ENCODE results near the gene TMPRSS7. TPM values are rescaled to one million over a fixed set of nuclear protein-coding genes. Genes with fewer than 3 reads are reported as not detected.

TMPRSS7 gene
- total RNA-seq, 4 donors from 2014 or later = not detected

DNA sequence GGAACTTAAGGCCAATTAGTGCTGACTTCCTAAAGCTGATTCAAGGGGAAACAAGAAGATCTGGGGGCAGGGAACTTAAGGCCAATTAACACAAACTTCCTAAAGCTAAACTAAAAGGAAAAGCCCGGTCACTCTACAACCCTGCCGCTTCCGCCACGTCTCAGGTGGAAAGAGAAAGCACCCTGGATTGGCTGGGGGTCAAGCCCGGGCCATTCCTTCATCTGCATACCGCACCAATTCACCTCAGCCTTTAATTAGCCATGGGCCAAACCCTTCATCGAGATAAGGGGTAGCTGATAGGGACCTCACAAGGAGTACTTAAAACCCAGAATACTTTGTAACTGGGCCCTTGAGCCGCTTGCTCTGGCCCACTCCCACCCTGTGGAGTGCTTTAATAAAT, 14.4 kb downstream of the TMPRSS7 start:
- Histone ChIP-seq H3K27me3 (no peaks in the 10 kb centered on the region), H3K4me1 (peaks cover 0 to 2% (median 0%) of the 10 kb centered on the region in 4 donors), H3K4me3 (no peak overlapping the region), H3K27ac (no peak overlapping the region), H3K9me3 (no peaks in the 10 kb centered on the region), H3K36me3 (no peaks in the 10 kb centered on the region)
- DNase-seq = no peak
- in situ Hi-C loops (cut with MboI; ENCODE audit: low pct_ligation_motif_present in 1 of 4, low pct_unique_long_range_greater_than_20kb in 1 of 4, low sequenced_read_pairs in 3 of 4) (no loop called here), intact Hi-C loops (cut with DNase I; ENCODE audit: low total_unique reads) (no loop called here)
- TF ChIP-seq EP300 (IDR thresholded peaks at IDR 0.05; ENCODE audit: low read depth) (no peak), CTCF (IDR thresholded peaks at IDR 0.05) (no peak), POLR2AphosphoS5 (IDR thresholded peaks at IDR 0.05) (no peak), POLR2A (IDR thresholded peaks at IDR 0.05) (no peak)
- WGBS, 2 donors (ENCODE audit: low coverage in 1 of 2) = 71 to 72% methylated on average over 8 of the region's 8 CpGs

- intact Hi-C loops (cut with DNase I; ENCODE audit: low total_unique reads) (no loop called here), in situ Hi-C loops (cut with MboI; ENCODE audit: low pct_ligation_motif_present in 1 of 4, low pct_unique_long_range_greater_than_20kb in 1 of 4, low sequenced_read_pairs in 3 of 4) (no loop called here)
- TF ChIP-seq CTCF (IDR thresholded peaks at IDR 0.05) = no peak
- Histone ChIP-seq H3K27me3 (no peaks in the 10 kb centered on the region), H3K4me1 (no peaks in the 10 kb centered on the region), H3K36me3 (no peaks in the 10 kb centered on the region), H3K4me3 (no peak overlapping the region), H3K27ac (no peak overlapping the region), H3K9me3 (no peaks in the 10 kb centered on the region)
- WGBS, 2 donors (ENCODE audit: low coverage in 1 of 2) = 36 to 60% methylated on average over 1 of the region's 1 CpG
- DNase-seq = no peak
These were observed 18.7 kb downstream of the TMPRSS7 start for GRCh38 chr3:112053229-112053628.

DNA sequence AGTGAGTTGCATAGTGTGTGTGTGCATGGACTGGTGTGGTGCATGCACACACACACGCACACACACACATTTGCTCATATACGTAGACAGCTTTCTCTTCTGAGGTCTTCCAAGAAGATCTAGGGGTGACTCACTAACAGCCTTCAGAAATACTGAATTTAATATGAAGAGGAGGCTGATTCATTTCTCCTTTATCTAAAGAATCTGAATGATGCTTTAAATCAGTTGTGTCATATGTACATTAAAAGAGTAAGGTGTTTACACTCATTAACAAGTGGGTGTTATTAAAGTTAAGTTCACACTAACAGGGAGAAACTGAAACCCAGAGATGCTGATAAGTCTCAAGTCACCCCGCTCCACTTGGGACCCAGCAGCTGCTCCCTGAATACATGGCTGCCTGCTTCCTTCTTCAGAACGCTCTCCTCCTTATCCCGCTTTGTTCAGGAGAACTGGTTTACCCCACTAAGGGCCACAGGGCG, 22.0 kb downstream of the TMPRSS7 start:
- Histone ChIP-seq H3K9me3 (no peaks in the 10 kb centered on the region), H3K4me1 (no peaks in the 10 kb centered on the region), H3K36me3 (no peaks in the 10 kb centered on the region), H3K4me3 (no peak overlapping the region), H3K27me3 (no peaks in the 10 kb centered on the region), H3K27ac (no peak overlapping the region)
- DNase-seq = no peak
- intact Hi-C loops (cut with DNase I; ENCODE audit: low total_unique reads) = no loop called here
- 71 to 74% methylated on average over 4 to 6 of the region's 6 CpGs for WGBS, 2 donors (ENCODE audit: low coverage in 1 of 2)
- no peak for TF ChIP-seq POLR2A (IDR thresholded peaks at IDR 0.05)
- no peak for TF ChIP-seq EP300 (IDR thresholded peaks at IDR 0.05; ENCODE audit: low read depth)
- TF ChIP-seq CTCF (IDR thresholded peaks at IDR 0.05) = no peak
- no peak for TF ChIP-seq POLR2AphosphoS5 (IDR thresholded peaks at IDR 0.05)
- in situ Hi-C loops (cut with MboI; ENCODE audit: low pct_ligation_motif_present in 1 of 4, low pct_unique_long_range_greater_than_20kb in 1 of 4, low sequenced_read_pairs in 3 of 4) = no loop called here

DNA sequence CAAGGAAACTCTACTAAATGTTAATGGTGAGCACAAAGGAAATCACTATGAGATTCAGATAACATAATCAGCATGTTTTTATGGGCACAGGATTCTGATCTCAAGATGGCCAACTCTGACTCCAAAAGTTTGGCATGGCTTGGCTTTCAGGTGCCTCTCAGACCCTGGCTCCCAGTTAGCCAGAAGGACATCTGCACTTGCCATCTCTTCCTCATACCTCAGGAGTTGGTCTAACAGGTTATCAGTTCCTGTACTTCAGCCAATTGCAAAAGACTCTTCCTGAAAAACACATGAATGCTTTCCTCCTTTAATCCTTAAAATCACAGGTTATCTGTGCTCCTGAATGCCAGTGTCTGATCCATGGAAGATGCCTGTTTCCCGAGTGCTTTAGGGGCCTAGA, 25.0 kb downstream of the TMPRSS7 start:
- Histone ChIP-seq H3K27ac (no peak overlapping the region), H3K4me3 (no peak overlapping the region), H3K9me3 (no peaks in the 10 kb centered on the region), H3K27me3 (no peaks in the 10 kb centered on the region), H3K4me1 (no peaks in the 10 kb centered on the region), H3K36me3 (no peaks in the 10 kb centered on the region)
- intact Hi-C loops (cut with DNase I; ENCODE audit: low total_unique reads) (no loop called here), in situ Hi-C loops (cut with MboI; ENCODE audit: low pct_ligation_motif_present in 1 of 4, low pct_unique_long_range_greater_than_20kb in 1 of 4, low sequenced_read_pairs in 3 of 4) (no loop called here)
- 83% methylated on average over 1 of the region's 1 CpG; no CpG with 5 or more reads in 1 of the 2 donors for WGBS, 2 donors (ENCODE audit: low coverage in 1 of 2)
- TF ChIP-seq EP300 (IDR thresholded peaks at IDR 0.05; ENCODE audit: low read depth) (no peak), POLR2A (IDR thresholded peaks at IDR 0.05) (no peak), POLR2AphosphoS5 (IDR thresholded peaks at IDR 0.05) (no peak), CTCF (IDR thresholded peaks at IDR 0.05) (no peak)
- DNase-seq = no peak

All from transverse colon (tissue), 4 donors.